CD4-positive, alpha-beta T cell (primary cell): ENCODE data around the gene TLL1. TPM values are rescaled to one million over a fixed set of nuclear protein-coding genes. Genes with fewer than 3 reads are reported as not detected.

Experiments used
- ATAC-seq: fragments of 200-7000 bp; cut with Tn5 transposase; one replicate; pipeline ENCODE4 v1.10.0; 2022; ENCODE audit warnings: mild to moderate bottlenecking; ENCODE audit not compliant: poor library complexity
- CTCF ChIA-PET: fragments of 350-600 bp; sonication (Branson Sonifier 250); formaldehyde crosslinking; loops from one replicate; lab custom pipeline; 2021; ENCODE audit warnings: antibody characterized with exemption, inconsistent platforms; lab: Charles Lee
- POLR2A ChIA-PET: fragments of 350-600 bp; sonication (Branson Sonifier 250); formaldehyde crosslinking; loops from one replicate; lab custom pipeline; 2021; ENCODE audit warnings: antibody characterized with exemption, inconsistent platforms; lab: Charles Lee
- DNase-seq, 14 experiments: peaks; one replicate each; pipeline ENCODE4 v3.0.0-alpha.2; 2013 to 2020; ENCODE audit warnings: mixed read lengths in 2 of 14
- H3K27ac ChIP-seq, 2 donors: one replicate each; pipeline versions ENCODE4 v1.5.1 to v1.7.0; 2013; ENCODE audit warnings: low read length in 2 of 2, low read depth in 1 of 2, mild to moderate bottlenecking in 1 of 2
- H3K27me3 ChIP-seq, 2 experiments: 1 replicate in 1 of 2; 2 replicates in 1 of 2; pipeline versions ENCODE4 v1.6.1 to v1.7.0; 2013; ENCODE audit warnings: low read length in 2 of 2, control low read depth in 1 of 2, mild to moderate bottlenecking in 1 of 2, moderate library complexity in 1 of 2; ENCODE audit not compliant: insufficient read depth in 2 of 2, control insufficient read depth in 1 of 2
- H3K36me3 ChIP-seq: one replicate; pipeline ENCODE4 v1.6.1; 2013; ENCODE audit warnings: low read length, control low read depth; ENCODE audit not compliant: insufficient read depth
- H3K4me1 ChIP-seq: one replicate; pipeline ENCODE4 v1.6.1; 2013; ENCODE audit warnings: low read length, control low read depth; ENCODE audit not compliant: insufficient read depth
- H3K4me3 ChIP-seq: one replicate; pipeline ENCODE4 v1.5.1; 2013; ENCODE audit warnings: mild to moderate bottlenecking, low read length, moderate library complexity
- H3K9me3 ChIP-seq, 2 experiments: 1 replicate in 1 of 2; 2 replicates in 1 of 2; pipeline versions ENCODE4 v1.6.1 to v1.7.0; 2013; ENCODE audit warnings: low read length in 2 of 2, mild to moderate bottlenecking in 2 of 2, control low read depth in 1 of 2, moderate library complexity in 1 of 2; ENCODE audit not compliant: control insufficient read depth in 1 of 2, insufficient read depth in 1 of 2
- H3K27ac Mint-ChIP-seq: one replicate; pipeline ENCODE4 v1.8.0; 2020; ENCODE audit warnings: mixed read lengths
- H3K27me3 Mint-ChIP-seq: one replicate; pipeline ENCODE4 v1.8.0; 2021; ENCODE audit warnings: mixed read lengths
- H3K36me3 Mint-ChIP-seq: one replicate; pipeline ENCODE4 v1.8.0; 2021; ENCODE audit warnings: low read depth, mixed read lengths
- H3K4me1 Mint-ChIP-seq: one replicate; pipeline ENCODE4 v1.8.0; 2021; ENCODE audit warnings: low read depth, mixed read lengths
- H3K4me3 Mint-ChIP-seq: one replicate; pipeline ENCODE4 v1.8.0; 2020; ENCODE audit warnings: mild to moderate bottlenecking, mixed read lengths
- H3K9me3 Mint-ChIP-seq: one replicate; pipeline ENCODE4 v1.8.0; 2020; ENCODE audit warnings: mixed read lengths
- CTCF ChIP-seq: fragments of 200-600 bp; IDR thresholded peaks from one replicate; pipeline ENCODE4 v1.8.0; 2022; ENCODE audit warnings: antibody characterized with exemption, mild to moderate bottlenecking
- intact Hi-C, 2 experiments: fragments of 100-400 bp; cut with DNase I in 1 of 2; cut with micrococcal nuclease in 1 of 2; formaldehyde crosslinking; loops; one replicate each; pipeline versions ENCODE4 v1.15.1 to v1.9.0; 2023 to 2025; cut with DNase I, micrococcal nuclease
- total RNA-seq, 174 experiments: library from RNA in 2 of 174; stranded (reverse) in 2 of 174; gene quantifications; one replicate each; pipeline ENCODE4 v1.2.3 and lab custom pipeline; 2021 to 2026

The TLL1 gene
- total RNA-seq, 2 experiments from 2014 or later = not detected

- ATAC-seq (no peak), DNase-seq (no peak)
- H3K36me3 ChIP-seq = no peaks in the 10 kb centered on the region
- no peaks in the 10 kb centered on the region for H3K9me3 ChIP-seq
- Mint-ChIP-seq H3K36me3 (no peaks in the 10 kb centered on the region), H3K9me3 (no peaks in the 10 kb centered on the region), H3K27ac (no peak overlapping the region), H3K4me3 (no peak overlapping the region), H3K27me3 (no peaks in the 10 kb centered on the region), H3K4me1 (no peaks in the 10 kb centered on the region)
- TF ChIP-seq CTCF = no peak
- no peaks in the 10 kb centered on the region for H3K4me1 ChIP-seq
- intact Hi-C loops = no loop called here
- no peaks in the 10 kb centered on the region for H3K27me3 ChIP-seq
- no peak overlapping the region for H3K4me3 ChIP-seq
- CTCF ChIA-PET = no interaction called here
- POLR2A ChIA-PET = no interaction called here
- H3K27ac ChIP-seq = no peak overlapping the region
Measured at GRCh38 chr4:166066936-166067335, 193.9 kb downstream of the TLL1 start.

GRCh38 chr4:166067915-166068314, 194.9 kb downstream of the TLL1 start:
- Mint-ChIP-seq H3K27ac (no peak overlapping the region), H3K4me3 (no peak overlapping the region), H3K4me1 (no peaks in the 10 kb centered on the region), H3K36me3 (no peaks in the 10 kb centered on the region), H3K9me3 (no peaks in the 10 kb centered on the region), H3K27me3 (no peaks in the 10 kb centered on the region)
- no peak for TF ChIP-seq CTCF
- Histone ChIP-seq H3K27ac (no peak overlapping the region), H3K4me1 (no peaks in the 10 kb centered on the region), H3K36me3 (no peaks in the 10 kb centered on the region), H3K9me3 (no peaks in the 10 kb centered on the region), H3K27me3 (no peaks in the 10 kb centered on the region), H3K4me3 (no peak overlapping the region)
- ATAC-seq (no peak), DNase-seq (no peak)
- CTCF ChIA-PET = no interaction called here
- intact Hi-C loops = no loop called here
- POLR2A ChIA-PET = no interaction called here

- DNase-seq = no peak
- Mint-ChIP-seq H3K4me1 (no peaks in the 10 kb centered on the region), H3K9me3 (peaks cover under 1% of the 10 kb centered on the region), H3K36me3 (no peaks in the 10 kb centered on the region), H3K4me3 (no peak overlapping the region), H3K27ac (no peak overlapping the region), H3K27me3 (no peaks in the 10 kb centered on the region)
- POLR2A ChIA-PET = no interaction called here
- TF ChIP-seq CTCF = no peak
- Histone ChIP-seq H3K9me3 (no peaks in the 10 kb centered on the region), H3K4me1 (no peaks in the 10 kb centered on the region), H3K4me3 (no peak overlapping the region), H3K27me3 (no peaks in the 10 kb centered on the region), H3K36me3 (no peaks in the 10 kb centered on the region), H3K27ac (no peak overlapping the region)
- CTCF ChIA-PET = no interaction called here
- intact Hi-C loops = no loop called here
- no peak for ATAC-seq
Measured at GRCh38 chr4:166073783-166074182, 200.7 kb downstream of the TLL1 start.
